Posterior cingulate gyrus (tissue), 11 donors: Measurements from ENCODE around the gene DDX25.
"Not testable (repeated sequence)": the region's sequence is repeated elsewhere in the genome, so short reads cannot be mapped to it uniquely, and the experiment has no call there.

Experiments
- DNase-seq, 10 donors: peaks; one replicate each; pipeline versions ENCODE4 v3.0.0 to v3.0.0-alpha.2; 2020 to 2021; ENCODE audit warnings: mixed read lengths in 3 of 10
- intact Hi-C: fragments of 100-400 bp; cut with DNase I; formaldehyde crosslinking; loops from one replicate; pipeline ENCODE4 v1.15.1; 2023

The DDX25 gene

GRCh38 chr11:125902927-125903710, 1.2 kb upstream of the DDX25 start, which contains the start of gene PUS3:
PUS3 (minus strand) TSS chr11:125903206; CDS start chr11:125896284, 6,922 bp downstream.
- intact Hi-C loops = no loop called here
- DNase-seq = peak; percentile 86 to 99 (median 92)

DNA sequence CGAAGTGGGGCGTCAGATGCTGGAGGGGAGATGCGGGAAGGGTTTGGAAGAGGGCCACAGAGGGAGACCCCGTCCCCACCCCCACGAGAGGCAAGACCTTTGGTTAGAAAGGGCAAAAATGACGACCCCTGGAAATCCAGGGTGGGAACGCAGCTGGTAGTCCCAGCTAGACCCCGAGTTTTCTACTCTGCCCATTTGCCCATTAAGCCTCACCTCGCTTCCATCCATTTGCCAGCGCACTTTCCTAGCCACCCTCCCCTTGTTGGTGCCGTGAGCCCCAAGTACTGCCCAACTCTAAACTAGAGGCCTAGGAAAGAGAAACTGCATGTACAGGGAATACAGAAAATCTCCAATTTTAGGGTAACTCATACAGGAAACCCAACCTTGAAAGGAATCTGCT, 370 bp downstream of the DDX25 start:
- DNase-seq = peak in 1 of 10 donors; percentile 66
- intact Hi-C loops = no loop called here

GRCh38 chr11:125910226-125910849, 6.0 kb downstream of the DDX25 start:
- intact Hi-C loops = no loop called here

GRCh38 chr11:125914601-125915000, 10.3 kb downstream of the DDX25 start:
- DNase-seq, intact Hi-C loops: not testable (repeated sequence)

More at GRCh38 chr11:125910226-125910849, 6.0 kb downstream of the DDX25 start:
- DNase-seq = no peak

DNA sequence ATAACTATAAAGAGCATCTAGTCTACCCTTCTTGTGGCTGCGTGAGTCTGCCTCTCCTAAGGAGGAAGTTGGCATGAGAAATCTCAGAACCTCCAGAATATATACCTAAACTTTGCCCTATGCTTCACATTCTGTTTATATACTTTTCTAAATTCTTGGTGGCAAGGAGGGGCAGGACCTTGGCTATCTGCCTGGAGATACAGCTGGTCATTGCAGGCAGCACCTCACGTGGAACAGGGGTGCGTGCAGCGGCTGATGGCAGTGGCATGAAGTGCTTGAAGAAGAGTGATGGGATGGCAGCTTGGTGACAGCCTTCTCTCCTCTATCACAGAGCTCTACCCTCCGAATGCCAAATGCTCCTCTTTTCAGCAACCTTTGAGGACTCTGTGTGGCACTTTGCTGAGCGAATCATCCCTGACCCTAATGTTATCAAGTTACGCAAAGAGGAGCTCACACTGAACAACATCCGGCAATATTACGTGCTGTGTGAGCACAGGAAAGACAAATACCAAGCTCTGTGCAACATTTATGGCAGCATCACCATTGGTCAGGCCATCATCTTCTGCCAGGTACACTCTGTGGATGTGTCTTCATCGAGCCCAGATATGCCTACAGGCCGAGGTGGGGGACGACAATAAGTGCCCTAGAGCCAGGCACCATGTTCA, 12.5 kb downstream of the DDX25 start:
- intact Hi-C loops = no loop called here
- DNase-seq = no peak

DNA sequence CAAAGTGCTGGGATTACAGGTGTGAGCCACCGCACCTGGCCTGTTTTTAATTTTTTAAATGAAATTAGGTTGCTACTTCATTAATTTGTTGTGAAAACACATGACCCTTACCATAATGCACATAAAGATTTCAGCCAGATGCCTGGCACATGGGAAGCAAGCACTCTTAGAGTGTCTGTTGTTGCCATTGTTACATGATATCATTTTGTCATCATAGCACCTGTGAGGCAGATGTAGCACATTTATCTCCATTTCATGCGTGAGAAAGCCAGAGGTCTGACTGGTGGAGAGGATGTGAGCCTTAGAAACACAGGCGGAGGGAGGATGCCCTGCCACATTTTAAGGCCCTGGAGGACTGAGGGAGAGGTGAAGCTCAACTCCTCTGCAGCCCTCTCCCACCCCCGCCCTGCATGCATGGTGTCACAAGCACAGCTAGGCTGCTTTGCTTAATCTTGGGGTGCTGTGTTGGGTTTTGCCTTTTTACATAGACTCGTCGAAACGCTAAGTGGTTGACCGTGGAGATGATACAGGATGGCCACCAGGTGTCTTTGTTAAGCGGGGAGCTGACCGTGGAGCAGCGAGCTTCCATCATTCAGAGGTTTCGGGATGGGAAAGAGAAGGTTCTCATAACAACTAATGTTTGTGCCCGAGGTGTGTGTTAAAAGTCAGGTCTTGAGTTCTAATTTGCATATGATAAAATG, 14.0 kb downstream of the DDX25 start:
- DNase-seq = no peak
- intact Hi-C loops = no loop called here

DNA sequence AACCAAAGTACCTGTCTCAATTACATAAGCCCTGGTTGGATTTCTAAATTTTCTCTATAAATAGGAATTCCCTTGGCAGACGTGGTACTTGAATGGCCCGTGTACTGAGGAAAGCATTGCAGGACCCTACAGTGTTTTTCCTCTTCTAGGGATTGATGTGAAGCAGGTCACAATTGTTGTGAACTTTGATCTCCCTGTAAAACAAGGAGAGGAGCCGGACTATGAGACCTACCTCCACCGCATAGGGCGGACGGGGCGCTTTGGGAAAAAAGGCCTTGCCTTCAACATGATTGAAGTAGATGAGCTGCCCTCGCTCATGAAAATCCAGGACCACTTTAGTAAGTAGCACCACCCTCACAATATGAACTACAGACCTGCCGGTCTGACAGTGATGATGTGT, 16.7 kb downstream of the DDX25 start:
- no peak for DNase-seq
- intact Hi-C loops = no loop called here

DNA sequence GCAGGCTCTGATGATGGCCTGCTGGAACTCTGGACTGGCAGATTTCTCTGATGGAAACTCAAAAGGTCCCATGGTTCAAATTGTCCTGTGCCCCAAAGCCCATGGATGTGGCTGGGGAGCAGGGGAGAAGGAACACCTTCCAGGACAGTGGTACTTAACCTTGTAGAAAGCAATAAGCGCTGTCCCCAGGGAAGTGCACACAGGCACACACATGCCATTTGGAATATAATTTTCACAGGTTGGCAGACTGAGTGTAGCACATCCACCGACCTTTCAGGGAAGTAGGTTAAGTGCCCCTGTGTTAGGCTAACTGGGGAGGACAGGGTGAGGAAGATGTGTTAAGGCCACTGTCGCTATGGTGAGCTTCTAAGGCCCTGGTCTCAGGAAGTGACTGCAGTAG, 17.8 kb downstream of the DDX25 start:
- intact Hi-C loops = no loop called here
- DNase-seq = no peak

DNA sequence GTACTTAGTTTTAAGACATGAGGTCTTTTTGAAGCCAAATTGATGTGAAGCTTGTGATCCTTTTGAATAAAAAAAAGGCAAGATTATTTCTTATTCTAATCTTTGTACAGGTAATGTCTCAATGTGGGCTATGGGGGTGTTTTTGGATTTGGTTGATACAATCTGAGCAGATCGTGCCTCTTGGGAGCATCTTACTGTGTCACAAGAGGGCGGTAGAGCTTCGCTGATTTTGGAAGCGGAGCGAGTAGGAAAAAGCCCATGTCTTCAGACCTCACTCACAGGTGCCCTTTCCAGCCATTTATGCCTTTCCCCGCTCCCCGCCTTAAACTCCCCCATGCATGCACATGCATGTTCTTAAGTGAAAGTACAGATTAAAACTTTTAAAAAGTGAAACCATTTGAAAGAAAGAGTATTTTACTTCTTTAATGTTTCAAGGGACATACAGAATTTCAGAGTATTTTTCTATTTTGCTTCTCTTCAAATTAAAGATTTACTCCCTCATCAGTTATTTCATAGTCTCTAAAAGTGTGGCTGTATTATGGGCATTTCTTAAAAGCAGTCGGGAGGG, 18.8 kb downstream of the DDX25 start:
- peak in 9 of 10 donors; percentile 35 to 93 (median 68) for DNase-seq
- intact Hi-C loops = loop anchor here (1.0 kb wide), 1 partner anchor 271 kb away; no protein-coding TSS in a partner anchor

DNA sequence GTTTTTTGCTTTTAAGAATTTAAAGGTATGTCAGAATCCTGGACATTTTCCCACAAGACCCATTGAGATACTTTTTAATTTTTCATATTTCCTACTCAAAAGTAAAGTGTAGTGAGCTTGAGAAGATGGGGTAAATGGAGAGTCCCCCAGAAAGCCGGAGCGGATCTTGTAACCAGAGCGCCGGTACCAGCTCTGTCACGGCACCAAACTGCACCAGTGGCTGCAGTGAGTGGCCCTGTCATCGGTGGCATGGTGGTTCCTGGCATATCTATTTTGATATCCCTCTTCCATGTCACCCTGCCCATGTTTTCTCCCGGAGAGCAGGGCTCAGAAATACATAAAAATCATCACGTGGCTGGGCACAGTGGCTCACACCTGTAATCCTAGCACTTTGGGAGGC, 19.3 kb downstream of the DDX25 start:
- intact Hi-C loops = loop anchor here (1.0 kb wide), 1 partner anchor 271 kb away; no protein-coding TSS in a partner anchor
- no peak for DNase-seq

- no peak for DNase-seq
- intact Hi-C loops = no loop called here
Observed at GRCh38 chr11:125924384-125925007, 20.2 kb downstream of the DDX25 start.

- DNase-seq = no peak
- intact Hi-C loops = no loop called here
Observed at GRCh38 chr11:125925247-125925740, 21.0 kb downstream of the DDX25 start.

- peak in 1 of 10 donors; percentile 75 for DNase-seq
- intact Hi-C loops = no loop called here
Observed at GRCh38 chr11:125925804-125926203, 21.5 kb downstream of the DDX25 start.

DNA sequence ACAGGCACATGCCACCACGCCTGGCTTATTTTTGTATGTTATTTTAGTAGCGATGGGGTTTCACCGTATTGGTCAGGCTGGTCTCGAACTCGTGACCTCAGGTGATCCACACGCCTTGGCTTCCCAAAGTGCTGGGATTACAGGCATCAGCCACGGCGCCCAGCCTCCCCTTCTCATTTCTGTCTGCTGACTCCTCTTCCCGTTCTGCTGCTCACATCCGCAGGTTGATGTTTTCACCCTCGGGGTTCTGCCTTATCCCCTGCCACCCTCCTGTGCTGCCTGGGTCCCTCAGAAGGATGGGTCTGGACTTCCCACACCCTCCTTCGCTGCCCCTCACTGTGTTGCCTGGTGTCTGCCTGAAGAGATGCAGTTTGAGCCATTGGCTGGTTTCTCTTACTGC, 22.4 kb downstream of the DDX25 start:
- intact Hi-C loops = no loop called here
- DNase-seq = no peak

DNA sequence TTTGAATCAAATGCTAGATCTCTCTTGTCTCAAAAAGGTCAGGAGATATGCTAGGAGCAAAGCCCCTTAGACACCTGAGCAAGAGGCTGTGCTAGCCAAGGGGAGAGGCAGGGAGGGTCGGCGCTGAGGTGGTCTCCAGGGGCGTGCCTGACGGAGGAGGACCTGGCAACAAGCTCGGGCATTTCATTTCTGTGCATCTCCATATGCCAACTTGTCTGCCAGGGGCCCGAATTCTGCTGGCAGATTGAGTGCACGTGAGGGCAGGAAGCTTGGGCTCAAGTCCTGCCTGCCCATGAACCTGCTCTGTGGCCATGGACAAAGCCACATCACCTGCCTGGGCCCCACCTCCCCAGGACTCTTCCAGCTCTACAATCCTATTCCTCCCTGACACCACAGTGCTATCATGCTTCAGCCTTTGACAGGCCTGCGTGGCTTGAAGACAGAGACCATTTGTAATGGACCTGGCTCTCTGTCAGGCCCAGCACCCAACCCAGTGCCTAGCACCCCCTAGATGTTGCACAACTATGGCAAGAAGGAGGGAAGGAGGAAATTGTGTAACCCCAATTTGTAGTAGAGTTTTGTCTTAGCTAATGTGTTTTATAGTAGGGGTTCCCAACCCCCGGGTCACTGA, 25.3 kb downstream of the DDX25 start:
- DNase-seq = peak in 2 of 10 donors; percentile 24 to 90
- intact Hi-C loops = no loop called here

DNA sequence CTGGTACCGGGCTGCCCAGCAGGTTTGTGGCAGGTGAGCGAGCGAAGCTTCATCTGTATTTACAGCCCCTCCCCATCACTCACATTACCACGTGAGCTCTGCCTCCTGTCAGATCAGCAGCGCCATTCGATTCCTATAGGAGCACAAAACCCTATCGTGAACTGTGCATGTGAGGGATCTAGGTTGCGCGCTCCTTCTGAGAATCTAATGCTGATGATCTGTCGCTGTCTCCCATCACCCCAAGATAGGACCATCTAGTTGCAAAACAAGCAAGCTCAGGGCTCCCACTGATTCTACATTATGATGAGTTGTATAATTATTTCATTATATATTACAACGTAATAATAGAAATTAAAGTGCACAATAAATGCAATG, 25.8 kb downstream of the DDX25 start:
- intact Hi-C loops = no loop called here
- no peak for DNase-seq

DNA sequence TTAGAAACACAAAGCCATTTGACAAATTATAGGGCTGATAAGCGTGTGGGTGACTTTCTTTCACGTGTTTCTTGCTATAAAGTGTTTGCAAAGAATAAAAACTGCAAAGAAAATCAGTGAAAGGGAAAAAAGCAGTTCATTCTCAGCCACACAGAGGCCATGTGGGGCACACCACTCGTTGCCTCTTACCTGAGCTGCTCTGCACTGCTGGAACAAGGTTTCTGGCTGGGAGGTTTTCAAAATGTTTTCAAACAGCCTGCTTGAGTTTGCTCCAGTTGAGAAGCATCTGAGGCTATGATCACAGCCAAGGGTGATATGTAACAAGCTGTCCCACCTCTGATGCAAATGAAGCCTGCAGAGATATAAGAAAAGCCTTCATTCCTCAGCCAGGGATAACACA, 26.8 kb downstream of the DDX25 start:
- no peak for DNase-seq
- intact Hi-C loops = no loop called here

DNA sequence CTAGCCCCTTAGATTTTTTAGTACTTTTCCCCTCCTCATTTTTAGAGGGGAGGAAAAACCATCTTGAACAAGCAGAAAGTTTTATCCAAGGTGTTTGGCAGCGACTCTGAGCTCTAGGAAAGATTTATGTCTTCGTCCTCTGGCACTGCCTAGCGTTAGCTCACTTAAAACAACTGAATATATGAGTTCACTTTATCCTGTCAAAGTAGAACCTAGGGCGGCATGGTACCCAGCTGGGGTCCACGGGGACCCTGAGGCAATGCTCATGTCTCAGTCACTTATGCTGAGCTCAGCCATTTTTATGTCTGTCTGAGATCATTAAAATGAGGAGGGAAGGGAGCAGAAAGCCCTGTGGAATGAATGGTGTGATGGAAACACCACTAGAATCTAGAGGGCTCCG, 27.4 kb downstream of the DDX25 start:
- intact Hi-C loops = no loop called here

GRCh38 chr11:125932301-125932700, 28.0 kb downstream of the DDX25 start:
- no peak for DNase-seq
- intact Hi-C loops = no loop called here

More for the DNA sequence above, 27.4 kb downstream of the DDX25 start:
- no peak for DNase-seq
